Measurements from ENCODE around the gene ZNF92. TPM values are rescaled to one million over a fixed set of nuclear protein-coding genes. Genes with fewer than 3 reads are reported as not detected.

The ZNF92 gene
- total and polyA plus RNA-seq, 12 donors: 1.8 to 4.2 (median 3.5) TPM

DNA sequence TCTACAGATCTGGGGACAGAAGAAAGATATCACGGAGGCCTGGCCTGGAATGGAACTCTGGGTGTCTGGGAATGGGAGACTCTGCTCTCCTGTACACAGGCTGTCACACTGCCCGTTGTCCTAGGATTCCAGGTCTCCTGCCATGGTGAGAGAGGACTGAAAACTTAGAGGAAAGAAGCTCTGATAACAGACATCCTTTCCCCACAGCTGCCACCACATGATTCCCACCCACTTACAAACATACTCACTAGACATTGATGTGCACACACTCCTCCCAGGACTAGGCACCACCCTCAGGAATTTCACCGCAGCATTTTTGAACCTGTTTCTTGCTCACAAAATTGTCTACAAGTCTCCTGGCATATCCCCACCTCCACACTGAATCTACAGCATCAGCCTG lies 5.7 kb downstream of the ZNF92 start:
- intact Hi-C loops (cut with DNase I): no loop called here
- TF ChIP-seq, protein P1, sequence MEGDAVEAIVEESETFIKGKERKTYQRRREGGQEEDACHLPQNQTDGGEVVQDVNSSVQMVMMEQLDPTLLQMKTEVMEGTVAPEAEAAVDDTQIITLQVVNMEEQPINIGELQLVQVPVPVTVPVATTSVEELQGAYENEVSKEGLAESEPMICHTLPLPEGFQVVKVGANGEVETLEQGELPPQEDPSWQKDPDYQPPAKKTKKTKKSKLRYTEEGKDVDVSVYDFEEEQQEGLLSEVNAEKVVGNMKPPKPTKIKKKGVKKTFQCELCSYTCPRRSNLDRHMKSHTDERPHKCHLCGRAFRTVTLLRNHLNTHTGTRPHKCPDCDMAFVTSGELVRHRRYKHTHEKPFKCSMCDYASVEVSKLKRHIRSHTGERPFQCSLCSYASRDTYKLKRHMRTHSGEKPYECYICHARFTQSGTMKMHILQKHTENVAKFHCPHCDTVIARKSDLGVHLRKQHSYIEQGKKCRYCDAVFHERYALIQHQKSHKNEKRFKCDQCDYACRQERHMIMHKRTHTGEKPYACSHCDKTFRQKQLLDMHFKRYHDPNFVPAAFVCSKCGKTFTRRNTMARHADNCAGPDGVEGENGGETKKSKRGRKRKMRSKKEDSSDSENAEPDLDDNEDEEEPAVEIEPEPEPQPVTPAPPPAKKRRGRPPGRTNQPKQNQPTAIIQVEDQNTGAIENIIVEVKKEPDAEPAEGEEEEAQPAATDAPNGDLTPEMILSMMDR (IDR thresholded peaks at IDR 0.05): no peak
- ATAC-seq: no peak
- Histone ChIP-seq H3K4me1 (peaks cover 0 to 43% (median 28%) of the 10 kb centered on the region in 9 donors), H3K27me3 (no peaks in the 10 kb centered on the region), H3K4me3 (no peak overlapping the region), H3K36me3 (peaks cover 0 to 32% (median 0%) of the 10 kb centered on the region in 9 donors), H3K9me3 (no peaks in the 10 kb centered on the region), H3K27ac (no peak overlapping the region)
- 24 to 37% methylated on average over 3 of the region's 3 CpGs for WGBS, 2 donors
- no peak for DNase-seq

DNA sequence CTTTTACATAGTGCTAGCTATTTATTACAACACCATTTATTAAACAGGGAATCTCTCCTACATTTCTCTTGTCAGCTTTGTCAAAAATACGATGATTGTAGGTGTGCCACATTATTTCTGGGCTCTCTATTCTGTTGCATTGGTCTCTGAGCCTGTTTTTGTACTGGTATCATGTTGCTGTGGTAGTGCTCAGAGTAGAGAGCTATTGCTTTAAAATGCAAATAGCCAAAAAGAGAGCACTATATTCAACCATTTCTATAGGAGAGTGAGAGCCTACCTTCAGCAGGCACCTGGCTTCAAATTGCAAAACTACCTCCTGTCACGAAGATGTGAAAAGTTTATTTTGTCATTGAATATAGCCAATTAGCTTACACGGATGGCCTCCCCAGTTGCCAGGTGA lies 8.1 kb downstream of the ZNF92 start:
- H3K27me3 ChIP-seq: no peaks in the 10 kb centered on the region
- H3K27ac ChIP-seq: no peak overlapping the region
- H3K36me3 ChIP-seq: peaks cover 0 to 24% (median 0%) of the 10 kb centered on the region in 9 donors
- TF ChIP-seq, protein P1 (IDR thresholded peaks at IDR 0.05): no peak
- H3K4me3 ChIP-seq: no peak overlapping the region
- WGBS, 2 donors: 87 to 88% methylated on average over 3 of the region's 3 CpGs
- no peaks in the 10 kb centered on the region for H3K9me3 ChIP-seq
- ATAC-seq (no peak), DNase-seq (no peak)
- peaks cover 0 to 31% (median 15%) of the 10 kb centered on the region in 9 donors for H3K4me1 ChIP-seq
- intact Hi-C loops (cut with DNase I): no loop called here

DNA sequence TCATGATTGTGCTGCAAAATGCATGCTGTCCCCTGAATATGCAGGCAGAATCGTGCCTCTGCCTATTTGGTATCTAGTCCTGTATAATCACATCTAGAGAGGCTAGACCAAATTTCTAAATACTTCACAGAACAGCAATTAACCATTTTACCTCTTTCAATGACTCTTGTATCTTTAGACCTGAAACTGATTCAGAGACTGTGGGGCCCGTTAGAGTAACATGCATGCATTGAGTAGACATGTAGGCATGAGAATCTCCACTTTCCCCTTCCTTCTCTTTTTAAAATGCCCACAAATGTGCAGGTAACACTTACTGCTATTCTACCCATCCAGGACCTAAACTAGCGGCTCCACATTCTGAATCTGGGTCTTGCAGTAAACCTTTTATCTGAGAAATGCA lies 8.8 kb downstream of the ZNF92 start:
- 83 to 87% methylated on average over 3 of the region's 3 CpGs for WGBS, 2 donors
- peaks cover 0 to 31% (median 15%) of the 10 kb centered on the region in 9 donors for H3K4me1 ChIP-seq
- H3K36me3 ChIP-seq: peaks cover 0 to 19% (median 0%) of the 10 kb centered on the region in 9 donors
- intact Hi-C loops (cut with DNase I): no loop called here
- no peak overlapping the region for H3K27ac ChIP-seq
- no peak overlapping the region for H3K4me3 ChIP-seq
- no peaks in the 10 kb centered on the region for H3K9me3 ChIP-seq
- ATAC-seq (no peak), DNase-seq (no peak)
- H3K27me3 ChIP-seq: no peaks in the 10 kb centered on the region
- TF ChIP-seq, protein P1 (IDR thresholded peaks at IDR 0.05): no peak

DNA sequence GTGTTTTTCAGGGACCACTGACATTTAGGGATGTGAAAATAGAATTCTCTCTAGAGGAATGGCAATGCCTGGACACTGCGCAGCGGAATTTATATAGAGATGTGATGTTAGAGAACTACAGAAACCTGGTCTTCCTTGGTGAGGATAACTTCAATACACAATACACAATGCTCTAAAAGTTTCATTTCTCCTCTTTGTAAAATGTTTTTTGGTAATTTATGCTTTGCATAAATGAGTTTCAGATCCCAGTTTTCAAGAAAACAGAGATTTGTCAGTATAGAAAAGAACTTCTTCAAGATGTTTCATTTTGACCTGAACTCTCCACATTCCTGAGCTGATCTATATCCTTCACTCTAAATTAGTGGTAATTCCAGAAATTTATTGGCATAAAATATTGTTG lies 14.2 kb downstream of the ZNF92 start:
- H3K27ac ChIP-seq: no peak overlapping the region
- H3K27me3 ChIP-seq: no peaks in the 10 kb centered on the region
- H3K4me3 ChIP-seq: no peak overlapping the region
- DNase-seq: no peak
- TF ChIP-seq, protein P1 (IDR thresholded peaks at IDR 0.05): no peak
- peaks cover 0 to 47% (median 9%) of the 10 kb centered on the region in 9 donors for H3K36me3 ChIP-seq
- H3K9me3 ChIP-seq: no peaks in the 10 kb centered on the region
- H3K4me1 ChIP-seq: peaks cover 0 to 7% (median 0%) of the 10 kb centered on the region in 9 donors
- ATAC-seq: no peak
- intact Hi-C loops (cut with DNase I): no loop called here
- WGBS, 2 donors: 96 to 98% methylated on average over 2 of the region's 2 CpGs
